GM21825 (cell line): ENCODE measurements around the gene PHOSPHO2.

Experiments
- ATAC-seq: cut with Tn5 transposase; IDR thresholded peaks from one replicate; pipeline ENCODE4 v1.9.1; 2021; ENCODE audit warnings: mild to moderate bottlenecking, moderate library complexity; ENCODE audit not compliant: unreplicated experiment

The PHOSPHO2 gene

GRCh38 chr2:169715379-169716237, 21.3 kb downstream of the PHOSPHO2 start:
- no peak for ATAC-seq

DNA sequence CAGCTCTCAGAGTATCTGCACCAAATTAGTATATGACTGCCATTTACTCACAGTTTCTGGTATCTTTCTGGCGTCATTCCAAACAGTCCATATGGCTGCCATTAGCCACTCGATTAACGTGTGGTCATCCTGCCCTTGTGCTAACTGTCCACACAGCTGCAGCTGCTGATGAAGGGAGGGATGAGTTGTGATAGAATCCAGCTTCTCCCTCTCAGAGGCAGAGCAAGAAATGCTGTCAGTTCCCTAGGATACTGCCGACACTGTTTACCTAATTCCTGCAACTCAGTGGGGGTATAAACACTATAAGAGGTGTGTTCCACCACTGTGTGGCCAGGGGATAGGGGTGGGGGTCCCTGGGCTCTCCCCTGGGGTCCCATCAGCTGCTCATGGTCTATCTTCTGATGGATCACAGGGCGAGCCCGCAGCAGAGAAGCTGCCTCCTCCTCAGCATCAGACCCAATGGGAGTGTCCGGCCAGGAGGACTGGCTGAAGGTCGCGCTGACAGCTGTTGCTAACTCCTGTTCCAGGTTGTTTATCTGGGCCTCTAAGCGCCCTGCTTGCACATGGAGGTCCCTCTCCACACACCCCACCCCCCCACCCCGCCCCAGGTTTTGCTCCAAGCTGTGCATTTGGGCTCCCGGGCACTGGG, 22.1 kb downstream of the PHOSPHO2 start:
- ATAC-seq, result no peak

GRCh38 chr2:169716938-169717690, 22.8 kb downstream of the PHOSPHO2 start:
- no peak for ATAC-seq

- ATAC-seq, result no peak
Measured at GRCh38 chr2:169717691-169718063, 23.4 kb downstream of the PHOSPHO2 start.

DNA sequence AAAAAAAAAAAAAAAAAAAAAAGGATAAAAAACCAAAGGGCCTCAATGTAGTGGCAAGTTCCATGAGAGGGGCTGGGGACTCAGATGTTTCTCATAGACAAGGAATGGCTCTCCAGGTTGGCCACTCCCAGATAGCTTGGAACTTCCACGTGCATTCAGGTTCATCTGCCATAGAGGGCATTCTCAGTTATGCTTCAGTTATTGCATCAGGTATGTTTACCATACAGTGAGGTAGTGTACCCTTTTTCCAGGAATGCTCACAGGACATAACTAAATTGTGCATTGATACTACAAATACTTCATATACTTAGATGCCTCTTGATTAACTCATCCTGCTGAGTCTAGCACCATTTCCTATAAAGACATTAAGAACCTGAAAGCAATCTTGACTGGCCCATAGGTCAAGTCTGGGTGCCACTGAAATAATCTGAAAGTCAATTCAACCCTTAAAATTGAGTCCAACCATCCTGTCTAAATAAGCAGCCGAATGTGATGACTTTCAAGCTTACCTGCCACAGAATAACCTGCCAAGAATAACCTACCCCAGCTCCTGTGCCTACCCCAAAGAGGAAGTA, 24.7 kb downstream of the PHOSPHO2 start:
- no peak for ATAC-seq

GRCh38 chr2:169721016-169721415, 26.7 kb downstream of the PHOSPHO2 start:
- ATAC-seq, result no peak

DNA sequence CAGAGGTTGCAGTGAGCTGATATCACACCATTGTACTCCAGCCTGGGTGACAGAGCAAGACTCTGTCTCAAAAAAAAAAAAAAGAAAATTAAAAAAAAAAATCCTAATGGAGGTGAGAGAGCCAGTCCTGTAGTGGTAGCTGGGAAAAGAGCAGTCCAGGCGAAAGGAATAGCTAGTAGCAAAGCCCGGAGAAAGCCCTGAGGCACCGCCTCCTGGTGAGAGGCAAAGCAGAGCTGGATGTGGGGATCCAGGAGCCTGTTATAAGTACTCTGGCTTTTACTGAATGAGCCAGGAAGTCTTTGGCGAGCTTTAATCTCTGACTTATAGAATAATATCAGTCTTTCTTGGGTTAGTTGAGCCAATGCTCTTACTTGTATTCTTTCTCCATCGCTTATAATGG, 32.8 kb downstream of the PHOSPHO2 start:
- no peak for ATAC-seq

GRCh38 chr2:169729274-169729605, 35.0 kb downstream of the PHOSPHO2 start:
- ATAC-seq, result no peak

GRCh38 chr2:169732075-169732474, 37.8 kb downstream of the PHOSPHO2 start:
- ATAC-seq, result no peak

DNA sequence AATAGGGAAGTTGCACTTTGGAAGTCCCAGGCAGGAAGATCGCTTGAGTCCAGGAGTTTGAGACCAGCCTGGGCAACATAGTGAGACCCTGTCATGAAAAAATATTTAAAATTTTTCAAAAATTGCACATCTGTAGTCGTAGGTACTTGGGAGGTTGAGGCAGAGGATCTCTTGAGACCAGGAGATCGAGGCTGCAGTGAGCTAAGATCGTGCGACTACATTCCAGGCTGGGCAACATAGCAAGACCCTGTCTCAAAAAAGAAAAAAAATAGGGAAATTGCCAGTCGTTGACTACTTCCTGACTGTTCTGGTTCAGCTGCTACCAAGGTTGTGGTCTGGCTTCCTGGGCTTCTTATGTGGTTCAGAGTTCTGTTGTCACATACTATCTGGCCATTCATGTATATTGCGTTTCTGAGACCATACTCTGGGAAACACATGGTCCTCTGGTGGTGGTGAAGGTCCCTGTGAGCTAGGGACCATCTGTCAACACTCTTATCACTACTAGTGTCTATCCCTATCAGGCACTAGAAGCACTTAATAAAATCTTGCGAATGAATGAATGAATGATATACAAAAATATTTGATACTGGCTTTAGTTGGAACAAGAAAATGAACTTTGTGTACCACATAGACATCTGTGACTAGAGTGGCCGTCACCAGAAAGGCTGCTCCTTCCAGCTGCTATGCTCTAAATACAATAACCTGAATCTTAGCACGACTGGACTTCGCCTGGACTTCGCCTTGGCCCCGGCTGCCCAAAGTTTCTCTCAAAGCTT, 38.5 kb downstream of the PHOSPHO2 start:
- no peak for ATAC-seq

DNA sequence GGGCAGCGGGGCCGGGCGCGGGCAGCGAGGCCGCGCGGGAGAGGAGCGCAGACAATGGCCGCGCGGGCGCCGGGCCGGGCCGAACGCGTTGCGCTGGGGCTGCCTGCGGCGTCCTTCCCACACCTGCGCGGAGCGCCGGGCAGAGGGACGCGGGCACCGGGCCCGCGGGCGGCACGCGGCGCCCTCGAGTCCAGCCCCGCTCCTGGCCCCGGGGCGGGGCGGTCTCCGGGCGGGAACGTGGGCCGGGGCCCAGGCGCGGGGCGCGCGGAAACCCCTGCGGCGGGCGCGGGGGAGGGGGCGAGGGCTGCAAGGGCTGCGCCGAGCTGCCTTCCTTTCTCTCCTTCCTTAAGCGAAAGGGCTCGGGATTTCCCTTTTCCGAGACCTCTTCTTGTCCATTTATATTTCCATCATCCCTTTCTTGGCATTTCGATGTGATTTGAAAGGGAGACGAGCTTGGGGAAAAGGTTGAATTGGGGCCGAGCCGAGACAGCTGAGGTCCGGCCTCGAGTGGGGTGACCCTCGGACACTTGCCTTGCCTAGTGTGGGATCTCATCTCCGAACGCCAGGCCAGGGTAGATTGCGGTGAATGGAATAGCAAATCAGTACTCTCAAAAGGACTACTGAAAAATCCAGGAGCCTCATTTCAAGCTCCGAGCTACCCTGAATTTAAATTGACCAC, 40.0 kb downstream of the PHOSPHO2 start:
- peak; percentile 38 for ATAC-seq

GRCh38 chr2:169735623-169736022, 41.4 kb downstream of the PHOSPHO2 start:
- ATAC-seq, result no peak

DNA sequence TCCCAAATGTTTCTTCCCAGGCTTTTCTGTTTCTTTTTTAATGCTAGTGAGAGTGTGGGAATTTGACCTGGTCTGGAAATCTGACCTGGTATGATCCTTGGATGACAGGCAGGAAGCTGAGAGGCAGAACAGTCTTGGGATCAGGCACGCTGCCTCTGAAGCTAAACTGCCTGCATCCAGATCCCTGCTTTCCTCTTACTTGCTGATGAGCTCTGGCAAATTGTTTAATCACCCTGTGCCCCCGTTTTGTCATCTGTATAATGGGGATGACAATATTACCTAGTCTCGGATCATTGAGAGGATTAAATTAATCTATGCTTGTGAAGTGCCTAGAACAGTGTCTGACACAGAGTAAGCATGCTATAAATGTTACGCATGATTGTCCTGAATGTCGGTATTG, 42.6 kb downstream of the PHOSPHO2 start:
- no peak for ATAC-seq

DNA sequence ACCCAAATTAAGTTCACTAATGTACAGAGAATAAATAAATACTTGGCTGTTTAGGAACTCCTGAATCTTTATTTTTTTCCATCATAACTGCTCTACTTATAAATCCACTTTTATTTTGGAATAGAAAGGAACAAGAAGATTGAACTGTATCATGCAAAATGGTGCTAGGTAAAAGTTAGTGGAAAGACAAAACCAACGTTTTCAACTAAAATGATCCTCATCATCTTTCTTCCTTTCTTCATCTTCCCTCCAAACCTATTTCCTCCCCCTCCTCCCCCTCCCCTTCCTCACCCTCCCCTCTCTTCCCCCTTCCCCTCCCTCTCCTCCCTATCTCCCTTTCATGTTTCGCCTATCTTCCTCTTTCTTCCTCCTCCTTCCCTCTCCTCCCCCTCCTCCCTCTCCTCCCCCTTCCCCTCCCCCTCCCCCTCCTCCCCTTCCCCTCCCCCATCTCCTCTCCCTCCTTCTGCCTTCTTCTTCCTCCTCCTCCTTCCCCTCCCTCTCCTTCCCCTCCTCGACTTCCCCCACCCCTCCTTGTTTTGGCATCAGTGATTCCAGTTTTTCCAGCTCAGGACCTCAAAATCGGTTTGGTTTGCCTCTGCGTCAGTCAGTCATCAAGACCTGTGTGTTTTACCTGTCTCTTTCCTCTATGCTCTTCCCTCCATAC, 44.4 kb downstream of the PHOSPHO2 start:
- no peak for ATAC-seq

GRCh38 chr2:169739351-169739750, 45.1 kb downstream of the PHOSPHO2 start:
- no peak for ATAC-seq

GRCh38 chr2:169743549-169743948, 49.3 kb downstream of the PHOSPHO2 start:
- ATAC-seq, result no peak

DNA sequence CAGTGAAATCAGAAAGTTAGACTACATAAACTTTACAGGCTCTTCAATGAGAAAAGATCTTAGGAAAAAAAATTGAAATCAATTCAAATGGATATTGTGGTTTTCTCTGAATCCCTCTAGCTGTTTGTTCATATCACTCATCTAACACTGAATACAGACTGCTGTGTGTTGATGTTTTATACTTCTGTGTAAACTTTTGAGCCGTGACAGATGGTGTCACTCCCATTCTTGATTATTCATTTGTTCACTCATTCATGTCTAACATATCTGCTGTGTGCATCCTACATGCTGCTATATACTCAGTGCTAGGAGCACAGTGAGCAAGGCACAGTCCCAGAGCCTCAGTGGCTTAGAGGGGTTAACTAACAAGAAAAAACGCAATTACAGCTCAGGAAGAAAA, 52.0 kb downstream of the PHOSPHO2 start:
- no peak for ATAC-seq

- ATAC-seq, result no peak
Measured at GRCh38 chr2:169748319-169748718, 54.0 kb downstream of the PHOSPHO2 start.
